ENCODE measurements around the gene ZBTB22.
"Not testable (repeated sequence)": the region's sequence is repeated elsewhere in the genome, so short reads cannot be mapped to it uniquely, and the experiment has no call there.

The ZBTB22 gene, protein sequence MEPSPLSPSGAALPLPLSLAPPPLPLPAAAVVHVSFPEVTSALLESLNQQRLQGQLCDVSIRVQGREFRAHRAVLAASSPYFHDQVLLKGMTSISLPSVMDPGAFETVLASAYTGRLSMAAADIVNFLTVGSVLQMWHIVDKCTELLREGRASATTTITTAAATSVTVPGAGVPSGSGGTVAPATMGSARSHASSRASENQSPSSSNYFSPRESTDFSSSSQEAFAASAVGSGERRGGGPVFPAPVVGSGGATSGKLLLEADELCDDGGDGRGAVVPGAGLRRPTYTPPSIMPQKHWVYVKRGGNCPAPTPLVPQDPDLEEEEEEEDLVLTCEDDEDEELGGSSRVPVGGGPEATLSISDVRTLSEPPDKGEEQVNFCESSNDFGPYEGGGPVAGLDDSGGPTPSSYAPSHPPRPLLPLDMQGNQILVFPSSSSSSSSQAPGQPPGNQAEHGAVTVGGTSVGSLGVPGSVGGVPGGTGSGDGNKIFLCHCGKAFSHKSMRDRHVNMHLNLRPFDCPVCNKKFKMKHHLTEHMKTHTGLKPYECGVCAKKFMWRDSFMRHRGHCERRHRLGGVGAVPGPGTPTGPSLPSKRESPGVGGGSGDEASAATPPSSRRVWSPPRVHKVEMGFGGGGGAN

GRCh38 chr6:33317669-33318425 lies at the start of gene ZBTB22:
Gene ZBTB22, minus strand, starts transcription at chr6:33317744. Its CDS starts 828 bp downstream, at chr6:33316916.
- DNase-seq = peak; percentile 95

DNA sequence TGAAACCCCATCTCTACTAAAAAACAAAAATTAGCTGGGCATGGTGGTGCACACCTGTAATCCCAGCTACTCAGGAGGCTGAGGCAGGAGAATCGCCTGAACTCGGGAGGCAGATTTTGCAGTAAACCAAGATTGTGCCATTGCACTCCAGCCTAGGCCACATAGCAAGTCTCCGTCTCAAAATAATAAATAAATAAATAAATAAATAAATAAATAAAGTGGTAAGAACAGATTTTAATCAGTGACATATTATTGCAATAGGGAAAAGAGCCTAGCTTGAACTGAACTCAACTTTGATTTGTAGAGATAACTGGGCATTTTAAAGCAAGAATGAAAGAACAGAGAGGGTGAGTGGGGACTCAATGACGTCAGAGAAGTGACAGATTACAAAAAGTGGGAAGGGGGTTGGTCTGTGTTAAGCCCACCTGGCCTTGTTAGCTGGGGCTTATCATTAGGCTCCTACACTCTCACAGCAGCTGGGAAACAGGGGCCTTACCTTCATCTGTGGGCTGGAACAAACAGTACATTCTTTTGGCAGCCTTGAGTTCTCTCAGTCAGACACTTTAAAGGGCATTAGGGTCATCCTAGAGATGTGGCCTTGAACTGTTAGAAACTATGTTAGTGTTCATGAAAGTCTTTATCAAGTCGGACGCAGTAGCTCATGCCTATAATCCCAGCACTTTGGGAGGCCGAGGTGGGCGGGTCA lies 49.6 kb upstream of the ZBTB22 start:
- DNase-seq = no peak

GRCh38 chr6:33365206-33365971 lies 47.8 kb upstream of the ZBTB22 start:
- not testable (repeated sequence) for DNase-seq

- not testable (repeated sequence) for DNase-seq
These were observed 47.1 kb upstream of the ZBTB22 start for GRCh38 chr6:33364475-33365205.

- not testable (repeated sequence) for DNase-seq
These were observed 45.9 kb upstream of the ZBTB22 start for GRCh38 chr6:33363486-33363885.

DNA sequence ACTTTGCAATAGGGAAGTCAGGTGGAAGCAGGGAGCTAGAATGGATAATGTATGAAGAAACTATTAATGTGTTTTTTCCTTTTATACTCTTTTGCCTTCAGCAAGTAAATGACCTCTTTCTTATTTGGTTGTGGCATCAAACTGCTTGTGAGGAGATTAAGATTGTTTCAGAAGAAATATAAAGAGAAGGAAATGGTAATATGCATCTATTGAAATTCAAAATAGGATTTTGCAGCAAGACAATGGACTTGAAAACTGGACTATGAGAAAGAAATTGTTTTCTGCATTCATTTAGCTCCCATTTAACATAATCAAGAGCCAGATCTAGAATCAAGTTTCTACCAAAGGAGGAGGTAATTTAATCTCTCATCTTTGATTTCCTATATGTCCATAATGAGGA lies 41.8 kb upstream of the ZBTB22 start:
- DNase-seq = no peak

- not testable (repeated sequence) for DNase-seq
These were observed 39.8 kb upstream of the ZBTB22 start for GRCh38 chr6:33357160-33357871.

DNA sequence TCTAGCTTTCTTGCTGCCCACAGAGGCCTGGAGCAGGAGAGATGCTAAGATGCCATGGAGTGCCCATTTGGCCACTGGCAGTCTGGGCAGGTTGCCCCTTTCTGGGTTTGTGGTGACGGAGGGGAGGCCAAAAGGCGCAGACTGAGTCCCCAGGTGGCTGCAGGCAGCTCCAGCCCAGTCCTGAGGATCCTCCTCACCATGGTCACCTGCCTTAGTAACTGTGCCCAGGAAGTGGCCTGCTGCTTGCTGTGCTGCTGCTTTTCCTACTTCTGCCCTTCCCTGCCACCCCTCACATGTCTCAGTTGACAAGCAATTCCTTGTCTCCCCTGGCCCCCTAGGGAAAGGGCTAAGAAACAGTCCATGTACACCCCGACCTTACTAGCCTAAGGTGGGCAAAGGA lies 38.8 kb upstream of the ZBTB22 start:
- DNase-seq = no peak

GRCh38 chr6:33355860-33356259 lies 38.3 kb upstream of the ZBTB22 start:
- not testable (repeated sequence) for DNase-seq

- no peak for DNase-seq
These were observed 30.3 kb upstream of the ZBTB22 start for GRCh38 chr6:33347816-33348215.

GRCh38 chr6:33346972-33347371 lies 29.4 kb upstream of the ZBTB22 start:
- DNase-seq = not testable (repeated sequence)

DNA sequence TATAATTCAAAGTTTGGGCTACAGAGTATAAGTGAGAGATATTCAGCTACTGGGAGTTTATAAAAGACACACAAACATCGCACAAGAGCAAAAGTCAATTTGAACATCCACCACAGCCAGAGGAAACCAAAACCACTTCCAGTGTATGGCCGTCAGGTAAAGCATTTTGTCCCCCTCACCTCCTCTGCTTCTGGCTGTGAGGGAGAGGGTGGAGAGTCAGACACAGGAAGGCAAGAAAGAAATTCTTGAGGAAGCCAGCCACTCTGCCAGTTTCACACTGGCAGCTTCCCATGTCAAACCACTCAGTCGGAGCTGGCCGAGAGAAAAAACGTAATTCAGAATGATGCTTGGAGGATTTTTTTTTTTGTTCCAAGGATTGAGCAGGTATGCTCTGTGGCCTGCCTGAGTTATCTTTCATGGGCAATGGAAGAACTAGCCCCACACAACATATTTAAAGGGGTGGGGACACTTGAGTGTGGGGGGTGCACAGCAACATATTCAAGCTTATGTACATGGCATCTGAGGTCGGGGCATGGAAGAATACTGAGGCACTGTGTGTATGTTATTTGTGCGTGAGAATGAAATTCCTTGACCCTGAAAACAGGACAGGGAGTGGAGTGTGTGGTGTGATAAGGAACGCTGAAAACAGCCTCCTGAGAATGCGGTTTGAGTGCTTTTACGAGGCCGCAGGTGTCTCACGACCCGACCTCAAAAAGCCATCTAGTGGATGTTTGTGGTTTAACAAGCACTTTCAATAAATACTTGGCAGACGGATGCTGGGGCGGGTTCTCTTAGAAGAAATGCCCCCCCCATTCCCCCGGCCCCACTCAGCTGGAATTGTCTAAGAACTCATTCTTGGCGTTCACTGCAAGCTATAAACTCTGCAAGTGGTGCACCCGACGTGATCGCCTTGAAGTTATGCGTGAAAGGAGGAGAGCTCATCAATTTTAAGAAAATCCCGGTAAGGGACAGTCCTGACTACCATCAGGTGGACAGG lies 27.5 kb upstream of the ZBTB22 start:
- DNase-seq = peak; percentile 56

GRCh38 chr6:33343953-33344611 lies 26.5 kb upstream of the ZBTB22 start:
- DNase-seq = peak; percentile 44

GRCh38 chr6:33343606-33343952 lies 26.0 kb upstream of the ZBTB22 start:
- peak; percentile 25 for DNase-seq

- DNase-seq = no peak
These were observed 21.6 kb upstream of the ZBTB22 start for GRCh38 chr6:33339193-33339592.

DNA sequence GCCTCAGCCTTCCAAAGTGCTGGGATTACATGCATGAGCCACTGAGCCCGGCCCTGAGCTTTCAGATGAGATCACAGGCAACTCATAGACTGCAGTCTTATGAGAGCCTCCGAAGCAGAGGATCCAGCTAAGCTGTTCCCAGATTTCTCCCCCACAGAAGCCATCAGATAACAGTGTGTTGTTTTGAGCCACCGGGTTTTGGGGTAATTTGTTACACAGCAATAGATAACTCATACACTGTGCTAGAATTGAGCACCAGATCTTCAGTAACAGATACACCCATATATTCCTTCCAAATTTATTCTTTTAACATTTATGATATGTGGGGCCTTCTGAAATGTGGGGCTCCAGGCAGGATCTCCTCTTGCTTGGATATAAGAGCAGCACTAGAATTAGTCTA lies 19.0 kb upstream of the ZBTB22 start:
- DNase-seq = no peak

GRCh38 chr6:33335916-33336315 lies 18.4 kb upstream of the ZBTB22 start:
- DNase-seq = no peak

DNA sequence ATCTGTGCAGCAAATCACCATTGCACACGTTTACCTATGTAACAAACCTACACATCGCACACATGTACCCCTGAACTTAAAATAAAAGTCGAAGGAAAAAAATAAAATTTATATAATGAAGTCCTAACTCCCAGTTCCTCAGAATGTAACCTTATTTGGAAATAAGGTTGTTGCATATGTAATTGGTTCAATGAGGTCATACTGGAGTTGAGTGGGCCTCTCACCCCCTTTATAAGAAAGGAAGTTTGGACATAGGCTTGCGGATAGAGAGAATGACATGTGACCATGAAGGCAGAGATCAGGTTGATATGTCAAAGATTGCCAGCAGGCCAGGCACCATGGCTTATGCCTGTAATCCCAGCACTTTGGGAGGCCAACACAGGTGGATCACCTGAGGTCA lies 16.1 kb upstream of the ZBTB22 start:
- DNase-seq = no peak

DNA sequence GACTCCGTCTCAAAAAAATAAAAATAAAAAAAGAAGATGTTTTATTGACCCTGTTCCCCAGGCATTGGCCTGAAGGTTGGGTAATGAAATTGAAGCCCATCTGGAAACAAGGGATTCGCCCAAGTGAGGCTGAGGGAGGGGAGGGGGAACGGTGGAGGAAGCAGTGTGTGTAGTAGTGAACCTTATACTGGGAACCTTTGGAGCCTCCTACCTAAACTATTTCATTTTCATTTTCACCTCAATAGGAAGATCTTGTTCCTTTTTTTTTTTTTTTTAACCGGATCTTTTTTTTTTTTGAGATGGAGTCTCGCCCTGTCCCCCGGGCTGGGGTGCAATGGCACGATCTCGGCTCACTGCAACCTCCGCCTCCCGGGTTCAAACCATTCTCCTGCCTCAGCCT lies 13.2 kb upstream of the ZBTB22 start:
- no peak for DNase-seq
